HepG2 (cell line): ENCODE measurements around the gene NPB. TPM values are rescaled to one million over a fixed set of nuclear protein-coding genes. Genes with fewer than 3 reads are reported as not detected.

Experiments used
- BORCS8-MEF2B ChIP-seq: sonication (generic); formaldehyde crosslinking; IDR thresholded peaks from 2 replicates; pipeline ENCODE4 v1.8.0; 2022; ENCODE audit warnings: mild to moderate bottlenecking, missing genetic modification reagents
- CBFB ChIP-seq: sonication (generic); formaldehyde crosslinking; IDR thresholded peaks from 2 replicates; pipeline ENCODE4 v1.4.0; 2020; ENCODE audit warnings: missing genetic modification reagents
- HDAC6 ChIP-seq: fragments of 200-600 bp; sonication (generic); IDR thresholded peaks from 2 replicates; pipeline ENCODE4 v1.7.0; 2017; ENCODE audit warnings: mild to moderate bottlenecking, antibody characterized with exemption, low read length, low read depth
- NAIF1 ChIP-seq: sonication (generic); formaldehyde crosslinking; IDR thresholded peaks from 2 replicates; pipeline ENCODE4 v1.5.0; 2020; ENCODE audit warnings: mild to moderate bottlenecking, missing genetic modification reagents, borderline replicate concordance
- PHF8 ChIP-seq: sonication (generic); formaldehyde crosslinking; IDR thresholded peaks from 2 replicates; pipeline ENCODE4 v1.5.0; 2020; ENCODE audit warnings: missing genetic modification reagents
- SP4 ChIP-seq: sonication (generic); formaldehyde crosslinking; IDR thresholded peaks from 2 replicates; pipeline ENCODE4 v1.8.1; 2023; ENCODE audit warnings: mild to moderate bottlenecking, missing genetic modification reagents
- USF2 ChIP-seq, 2 experiments: sonication (generic) in 1 of 2; formaldehyde crosslinking in 1 of 2; IDR thresholded peaks; 2 replicates each; pipeline versions ENCODE4 v1.5.1 to v1.6.1; 2011 to 2020; ENCODE audit warnings: borderline replicate concordance in 1 of 2, low read depth in 1 of 2, low read length in 1 of 2, mild to moderate bottlenecking in 1 of 2, missing genetic modification reagents in 1 of 2, moderate library complexity in 1 of 2
- ZBTB46 ChIP-seq: sonication (generic); formaldehyde crosslinking; IDR thresholded peaks from 2 replicates; pipeline ENCODE4 v1.4.0; 2020; ENCODE audit warnings: mild to moderate bottlenecking, missing genetic modification reagents, borderline replicate concordance
- ZNF343 ChIP-seq: sonication (generic); formaldehyde crosslinking; IDR thresholded peaks from 2 replicates; pipeline ENCODE4 v1.4.0; 2020; ENCODE audit warnings: mild to moderate bottlenecking, missing genetic modification reagents
- ZNF556 ChIP-seq: sonication (generic); formaldehyde crosslinking; IDR thresholded peaks from 2 replicates; pipeline ENCODE4 v1.4.0; 2020; ENCODE audit warnings: mild to moderate bottlenecking, missing genetic modification reagents, borderline replicate concordance
- ZNF563 ChIP-seq: sonication (generic); formaldehyde crosslinking; IDR thresholded peaks from 2 replicates; pipeline ENCODE4 v1.8.0; 2022; ENCODE audit warnings: mild to moderate bottlenecking, moderate library complexity, missing genetic modification reagents
- ZNF572 ChIP-seq: sonication (generic); formaldehyde crosslinking; IDR thresholded peaks from 2 replicates; pipeline ENCODE4 v1.5.1; 2020; ENCODE audit warnings: mild to moderate bottlenecking, missing genetic modification reagents
- ZNF580 ChIP-seq: IDR thresholded peaks from 2 replicates; pipeline ENCODE4 v1.6.1; 2016; ENCODE audit warnings: low read depth, borderline replicate concordance
- ZNF816 ChIP-seq: sonication (generic); formaldehyde crosslinking; IDR thresholded peaks from 2 replicates; pipeline ENCODE4 v1.8.0; 2022; ENCODE audit warnings: missing genetic modification reagents, mild to moderate bottlenecking, borderline replicate concordance
- polyA plus RNA-seq, 8 experiments: library from polyadenylated mRNA; depleted of rRNA in 3 of 8; stranded (reverse) in 7 of 8; unstranded in 1 of 8; fragments of >200 nt; fragmentation: Illumina TruSeq in 4 of 8; extraction: Trizol in 4 of 8; gene quantifications; 2 replicates each; pipeline versions ENCODE4 v1.2.1 to v1.2.3, GENCODE V29; 2011 to 2016; ENCODE audit warnings: low read depth in 4 of 8, missing spikeins in 1 of 8, mixed read lengths in 1 of 8; ENCODE audit not compliant: insufficient read depth in 1 of 8
- total RNA-seq, 5 experiments: library from RNA; depleted of rRNA; stranded (reverse); fragments of >200 nt; fragmentation: Illumina TruSeq; extraction: Trizol; gene quantifications; 2 replicates each; pipeline ENCODE4 v1.2.3, GENCODE V29; 2016; ENCODE audit warnings: low read depth in 1 of 5
- TF ChIP-seq, protein P1 (sequence below): IDR thresholded peaks from 2 replicates; pipeline ENCODE4 v1.6.1; 2016; ENCODE audit warnings: missing biosample characterization, missing genetic modification reagents, low read depth
- TF ChIP-seq, protein P2 (sequence below): sonication (generic); formaldehyde crosslinking; IDR thresholded peaks from 2 replicates; pipeline ENCODE4 v1.8.1; 2023; ENCODE audit warnings: mild to moderate bottlenecking, missing genetic modification reagents
- TF ChIP-seq, protein P3 (sequence below): sonication (generic); formaldehyde crosslinking; IDR thresholded peaks from 2 replicates; pipeline ENCODE4 v1.4.0; 2020; ENCODE audit warnings: missing genetic modification reagents, borderline replicate concordance

The NPB gene
- total and polyA plus RNA-seq, 2 of the 13 experiments (the other 11 are each of a cell fraction or from before 2014, with no cell fraction given): 0.11 to 0.93 TPM

DNA sequence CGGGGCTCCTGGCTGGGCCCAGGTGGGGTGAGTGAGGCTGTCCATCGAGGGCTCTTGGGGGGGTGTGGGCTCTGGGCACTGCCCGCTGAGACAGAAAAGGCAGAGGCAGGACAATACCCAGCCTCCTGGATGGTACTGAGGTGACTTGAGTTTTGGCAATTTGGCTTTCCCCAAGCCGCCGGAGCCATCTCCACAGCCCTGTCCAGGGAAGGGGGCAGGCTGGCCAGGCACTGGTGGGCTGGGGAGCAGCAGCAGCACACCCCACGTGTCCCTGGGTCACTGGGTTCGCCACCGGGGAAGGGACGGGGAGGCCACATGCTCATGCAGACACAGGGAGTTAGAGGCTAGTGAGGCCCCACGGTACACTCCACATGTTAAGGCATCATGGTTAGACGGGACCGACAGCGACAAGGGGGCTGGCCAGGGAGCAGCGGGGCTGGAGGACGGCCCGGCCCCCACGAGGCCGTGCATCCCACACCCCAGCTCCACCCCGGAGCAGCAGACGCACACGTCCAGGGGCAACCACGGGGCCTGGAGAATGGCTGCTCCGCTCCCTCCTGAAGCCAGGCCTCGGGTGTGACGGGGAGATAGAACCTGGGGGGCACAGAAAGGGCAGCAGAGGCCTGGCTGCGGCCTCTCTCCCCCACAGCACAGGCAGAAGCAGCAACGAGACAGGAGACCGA, 33.9 kb upstream of the NPB start (continued):
- TF ChIP-seq ZNF343 (CRISPR knock-in tag): no peak
- TF ChIP-seq USF2 (IDR thresholded peaks at IDR 0.05; ENCODE audit: low read depth, low read length): no peak
- TF ChIP-seq USF2 (CRISPR knock-in tag; IDR thresholded peaks at IDR 0.05; ENCODE audit: borderline replicate concordance): no peak
- TF ChIP-seq ZNF563 (CRISPR knock-in tag): peak; percentile 60; the same call in 1 of the 2 replicates
- no peak for TF ChIP-seq ZNF580 (CRISPR knock-in tag)
- no peak for TF ChIP-seq CBFB (CRISPR knock-in tag)
- peak; percentile 35; the same call in 1 of the 2 replicates for TF ChIP-seq BORCS8-MEF2B
- TF ChIP-seq PHF8 (CRISPR knock-in tag): no peak
- TF ChIP-seq ZBTB46 (CRISPR knock-in tag): 0 out of 2 replicates have a peak, but pooled peaks have one; percentile 23
- TF ChIP-seq, protein P1, sequence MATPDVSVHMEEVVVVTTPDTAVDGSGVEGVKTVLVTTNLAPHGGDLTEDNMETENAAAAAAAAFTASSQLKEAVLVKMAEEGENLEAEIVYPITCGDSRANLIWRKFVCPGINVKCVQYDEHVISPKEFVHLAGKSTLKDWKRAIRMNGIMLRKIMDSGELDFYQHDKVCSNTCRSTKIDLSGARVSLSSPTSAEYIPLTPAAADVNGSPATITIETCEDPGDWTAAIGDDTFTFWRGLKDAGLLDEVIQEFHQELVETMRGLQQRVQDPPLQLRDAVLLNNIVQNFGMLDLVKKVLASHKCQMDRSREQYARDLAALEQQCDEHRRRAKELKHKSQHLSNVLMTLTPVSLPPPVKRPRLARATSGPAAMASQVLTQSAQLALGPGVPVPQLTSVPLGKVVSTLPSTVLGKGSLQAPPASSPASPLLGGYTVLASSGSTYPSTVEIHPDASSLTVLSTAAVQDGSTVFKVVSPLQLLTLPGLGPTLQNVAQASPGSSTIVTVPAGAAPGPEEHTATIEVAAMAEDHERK (CRISPR knock-in tag): no peak
- TF ChIP-seq, protein P2, sequence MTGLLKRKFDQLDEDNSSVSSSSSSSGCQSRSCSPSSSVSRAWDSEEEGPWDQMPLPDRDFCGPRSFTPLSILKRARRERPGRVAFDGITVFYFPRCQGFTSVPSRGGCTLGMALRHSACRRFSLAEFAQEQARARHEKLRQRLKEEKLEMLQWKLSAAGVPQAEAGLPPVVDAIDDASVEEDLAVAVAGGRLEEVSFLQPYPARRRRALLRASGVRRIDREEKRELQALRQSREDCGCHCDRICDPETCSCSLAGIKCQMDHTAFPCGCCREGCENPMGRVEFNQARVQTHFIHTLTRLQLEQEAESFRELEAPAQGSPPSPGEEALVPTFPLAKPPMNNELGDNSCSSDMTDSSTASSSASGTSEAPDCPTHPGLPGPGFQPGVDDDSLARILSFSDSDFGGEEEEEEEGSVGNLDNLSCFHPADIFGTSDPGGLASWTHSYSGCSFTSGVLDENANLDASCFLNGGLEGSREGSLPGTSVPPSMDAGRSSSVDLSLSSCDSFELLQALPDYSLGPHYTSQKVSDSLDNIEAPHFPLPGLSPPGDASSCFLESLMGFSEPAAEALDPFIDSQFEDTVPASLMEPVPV (CRISPR knock-in tag): peak; percentile 67
- TF ChIP-seq HDAC6: no peak
- TF ChIP-seq, protein P3, sequence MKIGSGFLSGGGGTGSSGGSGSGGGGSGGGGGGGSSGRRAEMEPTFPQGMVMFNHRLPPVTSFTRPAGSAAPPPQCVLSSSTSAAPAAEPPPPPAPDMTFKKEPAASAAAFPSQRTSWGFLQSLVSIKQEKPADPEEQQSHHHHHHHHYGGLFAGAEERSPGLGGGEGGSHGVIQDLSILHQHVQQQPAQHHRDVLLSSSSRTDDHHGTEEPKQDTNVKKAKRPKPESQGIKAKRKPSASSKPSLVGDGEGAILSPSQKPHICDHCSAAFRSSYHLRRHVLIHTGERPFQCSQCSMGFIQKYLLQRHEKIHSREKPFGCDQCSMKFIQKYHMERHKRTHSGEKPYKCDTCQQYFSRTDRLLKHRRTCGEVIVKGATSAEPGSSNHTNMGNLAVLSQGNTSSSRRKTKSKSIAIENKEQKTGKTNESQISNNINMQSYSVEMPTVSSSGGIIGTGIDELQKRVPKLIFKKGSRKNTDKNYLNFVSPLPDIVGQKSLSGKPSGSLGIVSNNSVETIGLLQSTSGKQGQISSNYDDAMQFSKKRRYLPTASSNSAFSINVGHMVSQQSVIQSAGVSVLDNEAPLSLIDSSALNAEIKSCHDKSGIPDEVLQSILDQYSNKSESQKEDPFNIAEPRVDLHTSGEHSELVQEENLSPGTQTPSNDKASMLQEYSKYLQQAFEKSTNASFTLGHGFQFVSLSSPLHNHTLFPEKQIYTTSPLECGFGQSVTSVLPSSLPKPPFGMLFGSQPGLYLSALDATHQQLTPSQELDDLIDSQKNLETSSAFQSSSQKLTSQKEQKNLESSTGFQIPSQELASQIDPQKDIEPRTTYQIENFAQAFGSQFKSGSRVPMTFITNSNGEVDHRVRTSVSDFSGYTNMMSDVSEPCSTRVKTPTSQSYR: no peak
- TF ChIP-seq NAIF1 (CRISPR knock-in tag): no peak
- TF ChIP-seq ZNF556: 0 out of 2 replicates have a peak, but pooled peaks have one; percentile 19
- peak; percentile 21; the same call in 1 of the 2 replicates for TF ChIP-seq SP4 (CRISPR knock-in tag)
- no peak for TF ChIP-seq ZNF572
- 0 out of 2 replicates have a peak, but pooled peaks have one; percentile 20 for TF ChIP-seq ZNF816 (CRISPR knock-in tag)
